HG03469 (cell line): ENCODE results near the gene ZNF366.
"Not testable (repeated sequence)": the region's sequence is repeated elsewhere in the genome, so short reads cannot be mapped to it uniquely, and the experiment has no call there.

Source experiments
- ATAC-seq: cut with Tn5 transposase; IDR thresholded peaks from one replicate; pipeline ENCODE4 v1.9.1; 2021; ENCODE audit warnings: mild to moderate bottlenecking, moderate library complexity, moderate number of reproducible peaks; ENCODE audit not compliant: unreplicated experiment

The ZNF366 gene

GRCh38 chr5:72412283-72413055 lies 94.7 kb downstream of the ZNF366 start:
- ATAC-seq, result no peak

GRCh38 chr5:72410688-72411295 lies 96.4 kb downstream of the ZNF366 start:
- no peak for ATAC-seq

GRCh38 chr5:72408603-72409002 lies 98.6 kb downstream of the ZNF366 start:
- no peak for ATAC-seq

DNA sequence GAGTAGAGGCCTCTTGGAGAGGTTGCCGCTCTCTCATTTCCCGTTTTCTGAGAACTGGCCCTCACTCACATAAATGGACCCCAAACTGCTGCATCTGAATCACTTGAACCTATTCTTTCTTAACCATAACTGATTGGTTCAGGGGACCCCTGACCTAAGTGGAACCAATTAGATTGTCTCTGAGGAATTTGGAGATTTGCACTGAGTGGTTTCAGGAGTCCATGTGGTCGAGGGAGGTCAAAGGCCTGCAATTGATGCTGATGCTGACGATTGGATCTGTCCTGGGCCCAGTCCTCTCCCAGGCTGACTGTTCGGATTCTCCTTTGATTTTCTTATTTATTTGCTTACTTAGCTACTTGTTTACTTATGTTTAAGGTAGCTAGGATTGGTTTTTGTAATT lies 99.1 kb downstream of the ZNF366 start:
- no peak for ATAC-seq

DNA sequence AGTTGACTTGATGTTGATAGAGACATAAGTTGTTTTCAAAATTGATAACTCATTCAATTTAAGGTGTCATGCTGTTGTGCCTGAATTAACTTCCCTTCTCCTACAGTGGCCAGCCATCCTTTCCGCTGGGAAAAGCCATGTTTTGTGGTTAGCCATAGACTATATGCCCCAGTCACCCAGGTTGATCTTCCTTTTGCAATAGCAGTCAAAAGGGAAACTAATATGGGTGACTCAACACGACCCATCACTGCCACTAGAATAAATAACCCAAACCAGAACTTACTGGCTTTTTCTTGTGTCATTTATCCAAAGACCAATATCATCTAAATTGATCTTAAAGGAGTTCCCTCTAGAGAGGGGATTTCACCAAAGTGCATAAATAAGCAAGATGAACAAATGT lies 99.7 kb downstream of the ZNF366 start:
- ATAC-seq, result no peak

DNA sequence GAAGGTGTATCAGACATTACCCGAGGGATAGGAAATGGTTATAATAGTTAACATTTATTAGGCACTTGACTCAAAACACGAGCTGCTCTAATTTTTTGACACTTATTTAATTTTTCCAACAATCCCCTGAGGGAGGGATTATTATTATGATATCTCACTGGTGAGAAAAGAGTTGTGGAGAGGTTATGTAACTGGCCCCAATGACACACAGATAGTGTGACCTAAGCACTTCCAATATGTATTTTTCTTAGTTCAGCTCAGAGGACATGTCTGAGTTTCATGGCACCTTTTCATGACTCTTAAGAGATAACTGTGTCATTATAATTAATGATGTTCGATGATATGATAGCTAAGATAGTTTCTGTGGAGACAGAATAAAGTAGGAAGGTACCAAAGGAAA lies 100.1 kb downstream of the ZNF366 start:
- no peak for ATAC-seq

GRCh38 chr5:72404771-72405170 lies 102.4 kb downstream of the ZNF366 start:
- not testable (repeated sequence) for ATAC-seq

- ATAC-seq, result no peak
Observed at GRCh38 chr5:72402959-72403628, 104.1 kb downstream of the ZNF366 start.

DNA sequence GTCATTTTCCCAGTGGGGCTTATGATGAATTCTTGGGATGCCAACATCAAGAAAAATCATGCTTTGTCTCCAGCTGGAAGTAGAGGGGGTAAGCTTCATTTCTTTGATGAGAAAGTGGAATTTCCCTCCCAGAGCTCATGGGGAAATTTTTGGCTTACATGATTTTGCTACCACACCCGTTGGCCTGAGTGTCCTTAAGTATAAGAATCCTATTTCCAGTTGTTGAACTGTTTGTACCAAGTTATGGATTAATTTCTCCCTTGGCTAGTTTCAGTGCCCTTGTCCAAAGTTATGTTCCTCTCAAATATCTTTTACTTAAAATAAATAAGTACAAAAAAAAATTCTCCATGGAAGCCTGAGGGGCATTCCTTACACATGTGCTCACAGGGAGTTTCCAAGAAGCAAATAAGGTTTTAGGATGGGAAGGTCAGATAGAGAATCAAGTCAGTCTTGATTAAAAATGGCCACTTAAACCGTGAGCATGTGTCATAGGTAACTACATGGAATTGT lies 104.8 kb downstream of the ZNF366 start:
- ATAC-seq, result no peak

DNA sequence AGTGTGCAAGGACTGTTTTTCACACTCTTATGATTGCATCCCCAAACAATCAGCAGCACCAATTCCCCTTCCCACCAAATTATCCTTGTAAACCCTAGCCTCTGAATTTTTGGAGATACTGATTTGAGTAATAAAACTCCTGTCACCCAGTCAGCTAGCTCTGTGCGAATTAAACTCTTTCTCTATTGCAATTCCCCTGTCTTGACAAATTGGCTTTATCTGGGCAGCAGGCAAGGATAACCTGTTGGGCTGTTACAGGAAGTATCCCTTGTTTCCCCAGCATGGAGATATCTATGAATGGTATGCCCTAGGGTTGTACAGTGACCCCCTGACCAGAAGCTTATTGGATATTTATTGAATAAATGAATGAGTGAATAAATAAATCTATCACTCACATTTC lies 106.3 kb downstream of the ZNF366 start:
- no peak for ATAC-seq

GRCh38 chr5:72397836-72398235 lies 109.4 kb downstream of the ZNF366 start:
- ATAC-seq, result no peak

DNA sequence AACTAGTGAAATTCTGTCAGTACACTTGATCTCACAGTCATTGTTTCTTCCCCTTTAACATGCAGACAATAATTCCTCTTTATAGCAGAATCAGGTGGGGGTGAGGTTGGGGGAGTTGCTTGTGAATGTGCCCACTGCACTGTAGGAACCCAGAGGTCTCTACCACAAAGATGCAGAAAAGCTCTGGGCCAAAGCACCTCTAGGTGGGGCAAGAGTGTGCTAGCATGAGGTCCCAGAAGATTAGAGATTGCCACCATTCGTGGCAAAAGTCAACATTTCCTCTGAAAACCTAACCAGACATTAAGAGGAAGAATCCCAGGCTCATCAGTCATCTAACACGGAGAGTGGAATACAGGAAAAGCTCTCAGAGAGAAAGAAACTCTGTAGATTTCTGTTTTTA lies 112.5 kb downstream of the ZNF366 start:
- ATAC-seq, result no peak

DNA sequence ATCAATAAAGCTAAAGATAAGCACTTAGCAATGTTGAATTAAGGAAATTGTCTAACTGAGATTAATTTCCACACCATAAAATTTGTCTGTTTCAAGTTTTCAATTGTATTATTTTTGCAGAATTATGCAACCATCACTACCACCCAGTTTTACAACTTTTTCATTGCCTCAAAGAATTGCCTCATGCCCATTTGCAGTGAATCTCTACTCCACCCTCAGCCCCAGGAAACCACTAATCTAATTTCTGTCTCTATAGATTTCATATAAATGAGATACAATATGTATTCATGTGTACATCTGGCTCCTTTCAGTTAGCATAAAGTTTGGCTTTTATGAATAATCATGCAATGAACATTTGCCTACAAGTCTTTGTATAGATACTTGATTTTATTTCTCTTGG lies 114.2 kb downstream of the ZNF366 start:
- no peak for ATAC-seq
